HS-5 (cell line): ENCODE measurements around the gene BDP1.
A peak's percentile ranks its signal among the peaks of the same experiment; 100 is the strongest.
"Not testable (repeated sequence)": the region's sequence is repeated elsewhere in the genome, so short reads cannot be mapped to it uniquely, and the experiment has no call there.

Experiments
- DNase-seq: peaks from one replicate; pipeline ENCODE4 v3.0.0-alpha.2; 2012; ENCODE audit warnings: low read depth

Gene BDP1, protein sequence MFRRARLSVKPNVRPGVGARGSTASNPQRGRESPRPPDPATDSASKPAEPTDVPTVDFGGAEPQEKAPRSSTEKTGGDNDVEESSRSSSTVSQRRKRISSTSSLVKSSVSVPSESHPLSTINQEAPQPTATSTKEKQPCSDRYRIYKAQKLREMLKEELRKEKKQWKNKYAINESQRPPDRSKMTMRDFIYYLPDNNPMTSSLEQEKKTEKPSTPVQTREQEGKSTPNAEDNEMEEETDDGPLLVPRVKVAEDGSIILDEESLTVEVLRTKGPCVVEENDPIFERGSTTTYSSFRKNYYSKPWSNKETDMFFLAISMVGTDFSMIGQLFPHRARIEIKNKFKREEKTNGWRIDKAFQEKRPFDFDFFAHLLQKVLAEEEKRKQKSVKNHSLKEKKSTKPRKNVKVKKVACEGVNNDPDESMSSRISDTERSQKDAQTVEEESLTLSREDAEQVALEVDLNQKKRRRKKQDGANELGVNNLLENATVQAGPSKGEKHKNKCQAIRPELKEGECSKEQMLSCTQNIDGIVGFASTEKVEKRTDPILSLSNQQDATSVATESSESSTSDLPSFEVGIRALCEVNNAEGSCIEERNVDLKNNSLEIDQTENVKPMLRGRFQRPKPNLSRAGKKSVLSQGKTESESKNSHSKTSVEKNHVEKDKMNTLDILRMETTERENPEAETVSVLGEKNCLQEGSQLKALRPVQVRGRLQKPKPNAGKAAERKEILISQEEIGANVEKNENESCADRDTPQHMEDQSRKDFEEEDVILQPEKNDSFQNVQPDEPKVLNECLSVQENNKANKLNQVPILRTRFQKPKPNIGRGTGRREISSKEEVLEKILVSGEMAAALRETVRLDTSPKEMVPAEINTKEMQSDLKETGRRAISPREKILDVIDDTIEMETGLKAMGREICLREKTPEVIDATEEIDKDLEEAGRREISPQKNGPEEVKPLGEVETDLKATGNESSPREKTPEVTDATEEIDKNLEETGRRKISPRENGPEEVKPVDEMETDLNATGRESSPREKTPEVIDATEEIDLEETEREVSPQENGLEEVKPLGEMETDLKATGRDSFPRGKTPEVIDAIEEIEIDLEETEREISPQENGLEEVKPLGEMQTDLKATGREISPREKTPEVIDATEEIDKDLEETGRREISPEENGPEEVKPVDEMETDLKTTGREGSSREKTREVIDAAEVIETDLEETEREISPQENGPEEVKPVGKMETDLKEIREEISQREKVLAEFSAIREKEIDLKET (N-terminal part only)

GRCh38 chr5:71455427-71456361 lies at the start of gene BDP1:
Gene BDP1, plus strand, starts transcription at chr5:71455651. Its CDS starts 227 bp downstream, at chr5:71455878.
- peak; percentile 79 for DNase-seq

DNA sequence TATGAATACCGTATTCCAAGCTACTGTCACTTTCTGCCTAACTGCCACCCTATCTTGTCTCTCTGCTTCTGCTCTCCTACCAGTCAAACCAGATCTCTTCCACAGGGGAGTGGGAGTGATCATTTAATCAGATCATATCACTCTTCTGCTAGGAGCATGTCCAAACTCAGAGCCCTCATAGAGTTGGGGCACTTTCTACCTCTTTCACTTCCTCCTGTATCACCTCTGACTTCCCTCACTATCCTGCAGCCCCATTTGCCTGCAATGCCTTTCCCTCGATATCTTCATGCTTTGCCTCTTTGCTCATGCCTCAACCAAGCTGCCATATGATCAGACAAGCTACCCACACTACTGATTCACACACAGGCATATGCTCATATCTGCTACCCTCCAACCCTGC lies 45.4 kb upstream of the BDP1 start:
- not testable (repeated sequence) for DNase-seq

- not testable (repeated sequence) for DNase-seq
Observed at GRCh38 chr5:71415626-71416025, 39.8 kb upstream of the BDP1 start.

GRCh38 chr5:71418026-71418425 lies 37.4 kb upstream of the BDP1 start:
- not testable (repeated sequence) for DNase-seq

DNA sequence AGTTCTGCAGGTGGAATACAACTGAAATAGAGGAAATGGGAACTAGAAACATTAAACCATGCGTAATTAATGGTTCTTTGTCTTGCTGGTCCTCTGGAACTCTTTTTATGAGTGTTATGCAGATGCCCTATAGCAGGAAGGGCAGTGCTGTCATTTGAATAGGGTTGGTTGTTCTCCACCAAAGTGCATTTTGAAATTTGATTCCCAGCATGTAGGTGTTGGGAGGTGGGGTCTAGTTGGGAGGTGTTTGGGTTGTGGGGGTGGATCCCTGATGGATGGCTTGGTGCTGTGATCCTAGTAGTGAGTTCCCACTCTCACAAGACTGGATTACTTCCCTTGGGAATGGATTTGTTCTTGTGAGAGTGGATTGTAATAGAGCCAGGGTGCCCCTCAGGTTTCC lies 34.2 kb upstream of the BDP1 start:
- not testable (repeated sequence) for DNase-seq

- DNase-seq = not testable (repeated sequence)
Observed at GRCh38 chr5:71423896-71424295, 31.6 kb upstream of the BDP1 start.

- DNase-seq = not testable (repeated sequence)
Observed at GRCh38 chr5:71426686-71427474, 28.6 kb upstream of the BDP1 start.

DNA sequence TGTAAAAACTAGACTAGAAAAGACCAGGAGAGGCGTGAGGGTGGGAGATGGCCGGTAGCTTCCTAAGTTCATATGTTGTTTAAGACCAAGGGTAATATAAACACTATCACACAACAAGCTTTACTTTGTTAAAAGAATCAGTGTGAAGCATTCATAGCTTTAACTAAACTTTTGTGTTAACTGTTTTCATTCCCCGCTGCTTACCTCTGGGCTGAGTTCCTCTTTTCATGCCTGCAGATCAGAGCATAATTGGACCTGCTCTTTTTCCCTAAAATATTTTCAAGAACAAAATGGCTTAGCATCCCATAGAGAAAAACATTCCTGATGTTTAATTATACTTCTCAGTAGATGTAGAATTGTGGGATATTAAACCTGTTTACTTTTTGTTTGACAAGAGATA lies 23.0 kb upstream of the BDP1 start:
- not testable (repeated sequence) for DNase-seq

GRCh38 chr5:71434825-71435224 lies 20.6 kb upstream of the BDP1 start:
- DNase-seq = not testable (repeated sequence)

DNA sequence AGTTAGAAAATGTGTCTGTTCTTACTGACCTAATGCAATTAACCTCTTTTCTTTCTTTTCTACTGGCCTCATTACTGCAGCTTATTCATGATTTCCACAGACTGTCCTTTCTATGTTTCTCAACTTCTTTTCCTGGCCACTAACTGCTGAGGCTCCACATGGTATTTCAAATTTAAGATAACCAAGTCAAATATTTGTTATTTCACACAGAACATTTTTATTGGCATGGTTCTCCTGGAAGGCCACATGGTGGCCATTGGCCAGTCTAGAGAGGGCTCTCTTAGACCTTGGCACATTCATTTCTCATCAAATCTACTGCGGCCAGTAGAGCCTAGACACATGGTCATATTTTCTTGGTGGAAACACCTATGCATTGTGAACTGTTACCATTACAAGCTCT lies 13.9 kb upstream of the BDP1 start:
- not testable (repeated sequence) for DNase-seq

GRCh38 chr5:71443891-71444290 lies 11.6 kb upstream of the BDP1 start:
- DNase-seq = not testable (repeated sequence)

DNA sequence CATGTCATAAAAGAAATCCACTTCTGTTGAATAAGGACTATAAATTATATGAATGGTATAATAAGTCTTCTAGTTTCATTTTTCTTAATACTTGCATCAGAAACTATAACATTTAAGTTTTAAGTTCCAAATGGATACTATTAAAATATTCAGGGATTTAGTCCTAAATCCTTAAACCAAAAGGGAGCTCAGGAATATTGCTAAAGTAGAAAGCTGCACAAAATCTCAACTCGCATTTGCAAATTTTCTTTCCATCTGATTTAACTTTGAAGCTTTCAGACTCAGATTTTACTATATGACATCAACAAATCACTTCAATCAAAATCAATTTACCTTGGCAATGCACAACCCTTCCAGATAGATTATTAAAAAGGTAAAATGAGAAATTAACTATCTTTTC lies 10.4 kb upstream of the BDP1 start:
- DNase-seq = not testable (repeated sequence)

DNA sequence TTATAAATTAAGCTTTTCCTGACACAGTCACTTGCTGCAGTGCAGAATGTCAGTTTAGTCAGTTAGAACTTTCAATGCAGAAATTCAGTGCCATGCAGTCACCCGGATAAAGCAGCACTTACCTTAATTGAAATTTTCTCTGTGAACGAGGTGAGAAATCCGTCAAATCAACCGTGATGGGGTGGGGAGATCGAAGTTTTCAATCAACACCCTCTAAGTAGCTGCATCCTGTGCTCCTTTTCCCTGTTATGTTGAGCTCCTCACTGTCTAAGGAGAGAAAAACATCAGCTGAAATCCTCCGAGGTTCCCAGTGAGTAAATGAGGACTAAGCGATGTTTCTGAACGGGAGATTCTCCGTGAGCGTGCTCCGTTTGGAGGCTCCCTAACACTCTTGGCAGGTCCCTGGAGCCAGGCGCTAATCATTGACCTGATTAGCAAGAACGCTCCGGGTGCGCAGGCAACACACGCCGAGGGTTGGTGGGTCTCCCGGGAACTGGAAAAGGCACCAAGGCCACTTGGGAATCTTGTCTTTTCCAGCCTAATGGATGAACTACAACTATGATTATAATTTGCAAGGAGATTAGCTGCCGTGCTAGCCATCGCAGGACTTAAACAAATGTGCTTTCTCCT lies 9.8 kb upstream of the BDP1 start:
- not testable (repeated sequence) for DNase-seq

GRCh38 chr5:71446540-71447216 lies 8.8 kb upstream of the BDP1 start:
- not testable (repeated sequence) for DNase-seq

DNA sequence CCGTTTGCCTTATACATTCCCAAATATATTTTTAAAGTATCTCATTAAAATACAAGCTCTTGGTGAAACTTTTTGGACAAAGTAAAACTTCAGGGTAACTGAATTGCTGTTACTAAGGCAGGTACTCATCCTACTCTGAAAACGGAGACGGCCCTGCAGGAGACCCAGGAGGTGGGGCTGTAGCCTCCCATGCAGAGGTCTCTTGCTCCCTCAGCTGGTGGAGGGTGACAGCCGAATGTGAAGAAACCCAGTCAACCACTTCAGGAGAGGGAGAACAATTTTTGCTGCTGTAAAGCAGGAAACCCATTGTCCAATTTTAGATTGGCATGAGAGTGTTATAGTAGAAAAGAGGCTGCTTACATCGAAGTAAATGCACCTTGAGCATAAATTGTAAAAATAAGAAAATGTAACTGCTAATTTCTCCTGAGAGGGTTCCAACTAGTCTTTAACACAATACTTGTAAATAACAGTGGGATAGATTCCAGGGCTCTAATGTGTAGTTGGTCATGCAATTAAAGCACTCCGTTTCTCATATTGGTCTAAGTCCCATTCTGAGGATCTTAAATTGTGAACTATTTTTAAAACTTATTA lies 8.1 kb upstream of the BDP1 start:
- DNase-seq = not testable (repeated sequence)

GRCh38 chr5:71452876-71453275 lies 2.6 kb upstream of the BDP1 start:
- DNase-seq = no peak

GRCh38 chr5:71454913-71455312 lies 538 bp upstream of the BDP1 start:
- no peak for DNase-seq

- no peak for DNase-seq
Observed at GRCh38 chr5:71456362-71456743, 902 bp downstream of the BDP1 start.

- DNase-seq = no peak
Observed at GRCh38 chr5:71457106-71457505, 1.7 kb downstream of the BDP1 start.
